Measurements from ENCODE around the gene PSORS1C2.

Gene PSORS1C2

GRCh38 chr6:31098449-31098938, 40.4 kb downstream of the PSORS1C2 start:
- H3K36me3 ChIP-seq (ENCODE audit: insufficient read depth), result no peaks in the 10 kb centered on the region
- H3K9ac ChIP-seq, result no peak overlapping the region
- TF ChIP-seq, protein P1, sequence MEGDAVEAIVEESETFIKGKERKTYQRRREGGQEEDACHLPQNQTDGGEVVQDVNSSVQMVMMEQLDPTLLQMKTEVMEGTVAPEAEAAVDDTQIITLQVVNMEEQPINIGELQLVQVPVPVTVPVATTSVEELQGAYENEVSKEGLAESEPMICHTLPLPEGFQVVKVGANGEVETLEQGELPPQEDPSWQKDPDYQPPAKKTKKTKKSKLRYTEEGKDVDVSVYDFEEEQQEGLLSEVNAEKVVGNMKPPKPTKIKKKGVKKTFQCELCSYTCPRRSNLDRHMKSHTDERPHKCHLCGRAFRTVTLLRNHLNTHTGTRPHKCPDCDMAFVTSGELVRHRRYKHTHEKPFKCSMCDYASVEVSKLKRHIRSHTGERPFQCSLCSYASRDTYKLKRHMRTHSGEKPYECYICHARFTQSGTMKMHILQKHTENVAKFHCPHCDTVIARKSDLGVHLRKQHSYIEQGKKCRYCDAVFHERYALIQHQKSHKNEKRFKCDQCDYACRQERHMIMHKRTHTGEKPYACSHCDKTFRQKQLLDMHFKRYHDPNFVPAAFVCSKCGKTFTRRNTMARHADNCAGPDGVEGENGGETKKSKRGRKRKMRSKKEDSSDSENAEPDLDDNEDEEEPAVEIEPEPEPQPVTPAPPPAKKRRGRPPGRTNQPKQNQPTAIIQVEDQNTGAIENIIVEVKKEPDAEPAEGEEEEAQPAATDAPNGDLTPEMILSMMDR (conservative IDR thresholded peaks at IDR 0.05; ENCODE audit: low read depth, low read length), result no peak
- H3K4me3 ChIP-seq (IDR thresholded peaks at IDR 0.05; ENCODE audit: insufficient read depth, low read depth, low read length), result no peak overlapping the region
- no peak overlapping the region for H3K4me2 ChIP-seq
- H2AFZ ChIP-seq (ENCODE audit: low read depth), result no peak overlapping the region
- H3K27ac ChIP-seq, result no peak overlapping the region
- no peaks in the 10 kb centered on the region for H3K4me1 ChIP-seq (ENCODE audit: low read depth, poor library complexity, severe bottlenecking)
- no peaks in the 10 kb centered on the region for H3K79me2 ChIP-seq (ENCODE audit: insufficient read depth, low read depth)
- H4K20me1 ChIP-seq (ENCODE audit: insufficient read depth), result no peaks in the 10 kb centered on the region
- no peaks in the 10 kb centered on the region for H3K27me3 ChIP-seq (ENCODE audit: insufficient read depth, low read depth)

DNA sequence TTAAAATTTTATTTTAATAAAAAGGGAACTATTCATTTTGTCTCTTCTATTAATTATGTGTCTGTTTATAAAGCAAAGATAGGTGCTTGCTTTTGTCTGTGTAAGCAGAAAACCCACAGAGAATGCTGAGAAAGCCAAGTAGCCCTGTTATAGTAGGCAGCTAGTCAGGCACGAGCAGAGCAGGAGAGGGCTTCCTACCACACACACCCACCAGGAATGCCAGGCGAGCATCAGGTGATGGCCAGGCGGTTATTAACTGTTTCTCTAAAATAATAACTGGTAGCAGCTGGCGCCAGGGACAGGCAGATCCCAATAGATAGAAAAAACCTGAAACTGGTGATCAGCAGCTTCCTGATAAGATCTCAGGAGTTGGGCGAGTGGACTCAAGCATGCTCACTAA, 42.2 kb downstream of the PSORS1C2 start:
- no peak overlapping the region for H3K4me3 ChIP-seq (IDR thresholded peaks at IDR 0.05; ENCODE audit: insufficient read depth, low read depth, low read length)
- H3K27me3 ChIP-seq (ENCODE audit: insufficient read depth, low read depth), result no peaks in the 10 kb centered on the region
- no peak overlapping the region for H3K9ac ChIP-seq
- H3K27ac ChIP-seq, result no peak overlapping the region
- no peaks in the 10 kb centered on the region for H3K4me1 ChIP-seq (ENCODE audit: low read depth, poor library complexity, severe bottlenecking)
- H2AFZ ChIP-seq (ENCODE audit: low read depth), result no peak overlapping the region
- H4K20me1 ChIP-seq (ENCODE audit: insufficient read depth), result no peaks in the 10 kb centered on the region
- H3K36me3 ChIP-seq (ENCODE audit: insufficient read depth), result no peaks in the 10 kb centered on the region
- no peaks in the 10 kb centered on the region for H3K79me2 ChIP-seq (ENCODE audit: insufficient read depth, low read depth)
- TF ChIP-seq, protein P1 (conservative IDR thresholded peaks at IDR 0.05; ENCODE audit: low read depth, low read length), result no peak
- H3K4me2 ChIP-seq, result no peak overlapping the region

- H3K4me3 ChIP-seq (IDR thresholded peaks at IDR 0.05; ENCODE audit: insufficient read depth, low read depth, low read length), result no peak overlapping the region
- H3K4me2 ChIP-seq, result no peak overlapping the region
- H3K9ac ChIP-seq, result no peak overlapping the region
- no peaks in the 10 kb centered on the region for H3K27me3 ChIP-seq (ENCODE audit: insufficient read depth, low read depth)
- no peaks in the 10 kb centered on the region for H4K20me1 ChIP-seq (ENCODE audit: insufficient read depth)
- TF ChIP-seq, protein P1 (conservative IDR thresholded peaks at IDR 0.05; ENCODE audit: low read depth, low read length), result no peak
- no peak overlapping the region for H3K27ac ChIP-seq
- H3K36me3 ChIP-seq (ENCODE audit: insufficient read depth), result no peaks in the 10 kb centered on the region
- no peaks in the 10 kb centered on the region for H3K79me2 ChIP-seq (ENCODE audit: insufficient read depth, low read depth)
- H3K4me1 ChIP-seq (ENCODE audit: low read depth, poor library complexity, severe bottlenecking), result no peaks in the 10 kb centered on the region
- H2AFZ ChIP-seq (ENCODE audit: low read depth), result no peak overlapping the region
Measured at GRCh38 chr6:31096215-31096614, 42.7 kb downstream of the PSORS1C2 start.

DNA sequence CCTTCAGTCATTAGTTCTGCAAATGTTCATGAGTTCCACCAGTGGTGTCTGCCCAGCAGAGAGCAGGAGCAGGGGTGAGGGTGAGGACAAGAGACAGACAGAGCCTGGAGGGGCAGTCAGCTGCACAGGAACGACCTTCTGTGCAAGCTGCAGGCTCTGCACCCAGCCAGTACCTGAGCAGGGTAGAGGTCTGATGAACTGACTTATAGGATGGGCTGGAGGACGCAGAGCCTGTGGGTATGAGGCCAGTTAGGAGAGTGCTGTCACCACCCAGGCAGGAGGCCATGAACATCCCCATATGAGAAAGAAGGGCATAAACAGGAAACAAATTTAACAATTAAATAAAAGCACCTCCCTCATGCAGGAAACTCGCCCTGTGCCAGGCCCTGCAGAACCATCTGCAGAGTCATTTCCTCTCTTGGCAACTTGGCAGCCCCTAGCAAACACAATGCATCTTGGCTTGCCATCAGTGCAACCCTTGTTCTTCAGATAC, 44.4 kb downstream of the PSORS1C2 start:
- no peak overlapping the region for H3K4me2 ChIP-seq
- no peaks in the 10 kb centered on the region for H4K20me1 ChIP-seq (ENCODE audit: insufficient read depth)
- H3K79me2 ChIP-seq (ENCODE audit: insufficient read depth, low read depth), result no peaks in the 10 kb centered on the region
- H2AFZ ChIP-seq (ENCODE audit: low read depth), result no peak overlapping the region
- TF ChIP-seq, protein P1 (conservative IDR thresholded peaks at IDR 0.05; ENCODE audit: low read depth, low read length), result no peak
- no peak overlapping the region for H3K9ac ChIP-seq
- H3K27ac ChIP-seq, result no peak overlapping the region
- H3K4me1 ChIP-seq (ENCODE audit: low read depth, poor library complexity, severe bottlenecking), result no peaks in the 10 kb centered on the region
- H3K4me3 ChIP-seq (IDR thresholded peaks at IDR 0.05; ENCODE audit: insufficient read depth, low read depth, low read length), result no peak overlapping the region
- no peaks in the 10 kb centered on the region for H3K27me3 ChIP-seq (ENCODE audit: insufficient read depth, low read depth)
- H3K36me3 ChIP-seq (ENCODE audit: insufficient read depth), result no peaks in the 10 kb centered on the region

Measured in KMS-11 (cell line).